HG03565 (cell line): Measurements from ENCODE around the gene MLN.

Experiments used
- ATAC-seq: cut with Tn5 transposase; IDR thresholded peaks from one replicate; pipeline ENCODE4 v1.9.1; 2021; ENCODE audit warnings: mild to moderate bottlenecking, moderate library complexity; ENCODE audit not compliant: unreplicated experiment

The MLN gene

DNA sequence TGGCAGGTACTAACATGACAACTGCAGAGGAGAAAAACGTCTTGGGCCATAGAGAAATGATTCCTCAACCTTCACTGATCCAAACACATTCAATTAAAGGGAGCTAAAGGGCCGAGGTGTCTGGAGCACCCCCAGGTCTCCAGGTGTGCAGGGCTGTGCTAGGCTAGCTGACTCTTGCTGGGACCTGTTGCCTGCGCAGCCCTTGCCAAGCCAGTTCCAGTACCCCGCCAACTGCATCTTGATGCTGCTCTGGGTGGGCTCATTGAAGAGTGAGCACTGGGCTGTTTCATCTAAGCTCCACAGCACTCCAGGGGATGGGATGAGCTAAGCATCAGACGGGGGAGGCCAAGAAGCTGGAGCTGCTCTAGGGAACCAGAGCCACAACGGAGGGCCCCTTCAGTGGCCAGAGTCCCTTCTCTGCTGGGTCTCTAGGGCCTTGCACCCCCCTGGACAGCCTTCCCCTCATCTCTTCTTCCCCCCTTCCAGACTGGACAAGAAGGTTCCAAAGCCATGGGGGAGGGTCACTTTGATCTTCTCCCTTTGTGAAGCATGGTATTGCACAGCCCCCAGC, 30.8 kb downstream of the MLN start:
- no peak for ATAC-seq

- no peak for ATAC-seq
These were observed 31.5 kb downstream of the MLN start for GRCh38 chr6:33772082-33772830.

DNA sequence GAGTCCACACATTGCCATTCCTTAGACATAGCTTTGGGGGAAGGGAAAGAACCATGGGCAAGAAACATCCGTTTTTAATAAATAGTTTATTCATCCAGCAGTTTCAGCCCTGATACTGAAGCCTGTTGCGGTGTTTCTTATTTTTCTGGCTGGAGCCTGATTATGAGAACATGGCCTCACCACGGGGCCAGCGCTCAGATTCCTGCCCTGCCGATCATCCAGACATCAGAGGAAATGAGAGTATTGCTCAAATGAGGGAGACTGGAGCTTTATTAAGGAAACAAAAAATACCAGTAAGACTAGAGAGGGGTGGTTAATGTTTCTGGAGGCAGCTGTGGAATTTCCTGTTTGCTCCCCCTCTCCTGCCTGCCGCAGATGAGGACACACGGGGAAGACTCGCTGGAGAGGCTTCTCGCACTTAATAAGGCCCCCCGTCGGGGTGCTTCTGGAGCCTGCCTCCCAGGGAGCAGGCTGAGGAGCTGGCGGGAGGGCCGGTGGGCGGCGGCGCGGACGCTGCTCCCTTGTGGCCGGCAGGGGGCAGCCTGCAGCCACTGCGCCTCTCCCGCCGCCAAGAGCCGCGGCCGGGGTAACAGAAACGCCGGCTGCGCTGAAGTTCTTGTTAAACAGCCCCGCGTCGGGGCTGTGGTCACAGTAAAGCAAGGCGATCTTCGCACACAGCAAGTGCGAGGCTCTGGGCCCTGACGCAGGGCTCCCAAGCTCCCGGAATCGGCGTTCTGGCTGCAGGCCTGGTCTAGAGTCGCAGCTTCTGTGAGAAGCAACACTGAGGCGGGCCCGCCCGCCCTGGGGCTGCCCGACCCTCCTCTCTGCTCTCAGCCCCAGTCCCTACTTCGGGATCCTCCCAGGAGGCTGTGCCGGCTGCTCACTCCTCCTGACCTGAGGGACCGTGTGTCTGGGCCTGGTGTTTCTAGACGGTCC, 32.4 kb downstream of the MLN start:
- no peak for ATAC-seq

- no peak for ATAC-seq
These were observed 33.0 kb downstream of the MLN start for GRCh38 chr6:33770833-33771145.

DNA sequence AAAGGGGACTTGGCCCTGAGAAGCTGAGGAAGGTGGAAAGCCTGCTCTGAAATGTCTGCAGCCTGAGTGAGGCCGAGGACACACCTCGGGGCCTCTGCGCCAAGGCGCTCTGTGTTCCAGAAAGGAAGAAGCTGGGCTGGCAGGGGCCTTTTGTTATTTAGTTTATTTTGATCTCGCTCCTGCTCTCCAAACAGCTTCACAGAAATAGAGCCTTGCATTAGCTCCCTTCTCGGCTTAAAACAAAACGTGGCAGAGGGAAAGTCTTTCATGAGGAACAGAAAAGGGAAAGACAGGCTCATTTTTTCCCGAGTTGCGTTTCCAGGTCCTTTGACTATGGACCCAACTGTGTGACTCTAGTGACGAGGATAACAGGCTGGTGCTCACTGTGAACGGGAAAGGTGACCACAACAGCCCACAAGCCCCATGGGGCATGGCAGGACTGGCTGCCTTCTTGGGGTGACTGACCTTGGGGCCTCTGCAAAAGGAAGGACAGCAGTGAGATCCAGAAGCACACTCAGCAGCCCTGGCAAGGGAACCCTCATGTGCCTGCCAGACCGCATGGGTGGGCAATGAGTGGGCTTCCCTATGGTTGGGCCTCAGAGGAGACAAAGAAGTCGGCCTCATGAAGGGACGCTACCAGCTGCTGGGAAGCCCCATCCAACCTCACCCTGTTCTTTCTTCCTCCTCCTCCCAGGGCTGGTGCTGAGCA, 33.5 kb downstream of the MLN start:
- ATAC-seq, result no peak

DNA sequence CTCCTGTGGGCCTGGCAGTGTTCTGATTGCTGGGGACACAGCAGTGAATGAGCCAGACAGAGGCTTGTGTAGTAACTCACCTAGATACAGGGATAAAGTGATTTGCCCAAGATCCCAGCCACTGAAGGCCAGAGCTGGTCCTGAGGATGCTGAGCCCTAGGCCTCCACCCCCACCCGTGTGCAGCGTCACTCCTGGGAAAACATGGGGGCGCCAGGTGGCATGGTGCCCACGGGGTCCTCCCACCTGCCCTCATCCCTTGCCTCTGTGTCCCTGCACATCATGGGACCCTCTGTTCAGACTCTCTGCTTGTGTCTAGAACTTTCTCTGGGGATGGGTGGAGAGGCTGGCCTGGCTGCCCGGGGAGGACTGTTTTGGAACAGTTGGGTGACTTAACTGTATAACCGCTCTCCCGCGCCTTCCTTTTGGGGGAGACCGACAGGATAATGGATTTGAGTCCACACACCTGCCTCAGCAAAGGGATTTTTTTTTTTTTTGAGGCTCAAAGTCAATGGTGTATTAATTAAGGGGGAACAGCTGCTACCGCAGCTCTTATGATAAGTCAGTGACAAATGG, 34.5 kb downstream of the MLN start:
- ATAC-seq, result no peak

DNA sequence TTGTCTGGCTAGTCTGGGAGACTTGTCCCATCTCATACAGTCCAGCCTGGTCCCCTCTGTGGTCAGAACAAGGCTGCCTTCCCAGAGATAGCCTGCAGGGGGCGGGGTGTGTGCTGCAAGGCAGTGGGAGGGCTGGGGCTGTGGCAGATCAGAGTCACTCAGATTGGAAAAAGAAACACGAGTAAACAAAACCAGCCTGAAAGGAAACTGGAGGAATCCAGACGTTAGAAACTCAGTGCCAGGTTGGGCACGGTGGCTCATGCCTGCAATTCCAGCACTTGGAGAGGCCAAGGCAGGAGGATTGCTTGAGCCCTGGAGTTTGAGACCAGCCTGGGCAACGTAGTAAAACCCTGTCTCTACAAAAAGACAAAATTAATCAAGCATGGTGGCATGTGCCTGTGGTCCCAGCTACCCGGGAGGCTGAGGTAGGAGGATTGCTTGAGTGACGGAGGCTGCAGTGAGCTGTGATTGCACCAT, 35.1 kb downstream of the MLN start:
- no peak for ATAC-seq

- ATAC-seq, result no peak
These were observed 36.6 kb downstream of the MLN start for GRCh38 chr6:33766921-33767907.

GRCh38 chr6:33765368-33765767, 38.4 kb downstream of the MLN start:
- ATAC-seq, result no peak

DNA sequence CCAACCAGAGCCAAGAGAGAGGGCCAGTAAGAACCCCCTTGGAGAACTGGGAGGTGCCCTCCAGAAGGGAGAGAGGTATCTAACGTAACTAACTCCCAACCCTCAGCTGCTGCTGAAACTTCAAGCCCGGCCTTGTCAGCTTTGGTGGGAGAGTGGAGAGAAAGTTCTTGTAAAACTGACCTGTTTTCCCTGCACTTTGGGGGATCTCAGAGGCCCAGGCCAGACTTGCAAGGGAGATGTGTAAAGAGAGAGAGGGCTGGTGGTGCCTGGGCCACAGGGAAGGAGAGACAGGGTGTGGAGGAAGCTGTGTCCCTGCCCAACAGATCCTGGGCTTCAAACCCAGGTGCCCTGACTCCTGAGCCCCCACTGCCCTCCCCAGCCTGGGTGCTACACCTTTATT, 39.8 kb downstream of the MLN start:
- ATAC-seq, result no peak

DNA sequence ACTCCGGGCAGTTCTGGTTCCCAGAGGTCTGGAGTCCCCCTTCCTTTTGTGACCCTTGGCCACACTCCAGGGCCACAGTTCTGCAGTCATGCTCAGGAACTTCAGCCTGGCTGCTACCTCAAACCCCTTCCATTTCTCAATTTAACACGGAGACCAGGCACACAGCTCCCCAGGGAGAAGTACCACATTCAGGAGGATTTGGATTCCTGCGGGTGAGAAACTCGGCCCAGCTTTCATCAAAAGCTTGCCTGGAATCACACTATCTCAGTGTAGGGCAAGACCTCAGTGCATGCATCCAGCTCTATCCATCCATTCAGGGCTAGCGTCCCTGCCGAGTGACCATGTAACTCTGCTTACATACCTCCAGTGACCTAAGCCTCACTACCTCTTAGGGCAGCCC, 40.3 kb downstream of the MLN start:
- ATAC-seq, result no peak

GRCh38 chr6:33762713-33763112, 41.1 kb downstream of the MLN start:
- ATAC-seq, result no peak

GRCh38 chr6:33761922-33762629, 41.7 kb downstream of the MLN start:
- ATAC-seq, result no peak

DNA sequence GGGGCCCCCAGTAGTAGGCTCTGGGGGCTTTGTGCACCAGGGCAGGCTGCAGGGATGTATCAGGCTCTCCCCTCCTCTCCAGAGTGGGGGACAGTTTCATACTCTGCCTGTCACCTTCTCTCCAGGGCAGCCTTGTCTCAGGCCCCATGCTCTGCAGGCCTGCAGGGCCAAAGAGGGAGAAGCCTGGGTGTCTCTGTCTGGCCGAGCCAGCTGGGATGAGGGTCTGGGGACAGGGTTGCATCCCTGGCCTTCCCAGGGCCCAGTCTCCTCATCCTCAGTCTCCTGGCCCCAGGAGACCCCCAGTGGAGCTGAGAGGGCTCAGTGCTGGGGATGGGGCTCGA, 42.3 kb downstream of the MLN start:
- ATAC-seq, result no peak

DNA sequence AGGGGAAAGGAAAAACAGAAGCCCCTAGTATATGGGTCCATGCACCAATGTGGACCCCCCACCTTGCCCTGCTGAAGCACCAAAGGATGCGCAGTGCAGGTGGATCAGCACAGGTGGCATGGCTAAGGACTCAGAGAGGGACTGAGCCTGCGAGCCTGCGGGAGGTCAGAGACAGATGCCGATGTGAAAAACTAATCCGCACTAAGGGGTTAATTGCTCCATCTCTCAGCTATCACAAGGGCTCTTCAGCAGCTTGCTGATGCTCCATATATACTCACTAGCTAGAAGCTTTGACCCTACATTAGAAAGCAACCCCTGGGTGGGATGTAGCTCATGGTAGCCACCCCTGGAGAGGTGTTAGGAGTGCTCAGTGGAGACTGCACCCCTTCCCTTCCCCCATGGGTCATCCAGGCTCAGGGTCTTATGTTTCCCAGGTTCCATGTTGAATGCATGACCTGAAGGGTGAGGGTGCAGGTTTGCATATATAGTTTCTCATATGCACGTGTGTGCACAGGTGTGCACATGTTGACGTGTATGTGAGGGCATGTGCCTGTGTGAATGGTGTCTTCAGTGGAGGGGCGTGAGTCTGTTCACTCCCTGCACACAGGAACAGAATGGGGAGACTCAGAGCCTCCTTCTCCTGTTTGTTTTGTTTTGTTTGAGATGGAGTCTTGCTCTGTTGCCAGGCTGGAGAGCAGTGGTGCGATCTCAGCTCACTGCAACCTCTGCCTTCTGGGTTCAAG, 43.7 kb downstream of the MLN start:
- no peak for ATAC-seq

DNA sequence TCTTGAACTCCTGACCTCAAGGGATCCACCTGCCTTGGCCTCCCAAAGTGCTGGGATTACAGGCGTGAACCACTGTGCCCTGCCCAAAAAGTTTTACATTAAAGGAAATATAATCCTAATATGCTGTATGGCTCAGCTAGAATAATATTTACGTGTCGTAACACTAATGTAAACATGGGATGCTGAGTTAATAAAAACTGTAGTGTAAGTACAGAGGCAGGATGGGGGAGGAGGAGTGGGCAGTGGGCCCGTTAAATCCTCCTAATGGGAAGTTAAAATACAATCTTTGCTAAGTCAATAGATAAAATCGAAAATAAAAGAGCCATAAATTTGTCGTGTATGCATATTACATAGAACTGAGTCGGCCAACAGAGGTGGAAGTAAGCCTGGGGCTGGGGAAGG, 45.0 kb downstream of the MLN start:
- no peak for ATAC-seq

GRCh38 chr6:33757906-33758305, 45.9 kb downstream of the MLN start:
- ATAC-seq, result no peak

DNA sequence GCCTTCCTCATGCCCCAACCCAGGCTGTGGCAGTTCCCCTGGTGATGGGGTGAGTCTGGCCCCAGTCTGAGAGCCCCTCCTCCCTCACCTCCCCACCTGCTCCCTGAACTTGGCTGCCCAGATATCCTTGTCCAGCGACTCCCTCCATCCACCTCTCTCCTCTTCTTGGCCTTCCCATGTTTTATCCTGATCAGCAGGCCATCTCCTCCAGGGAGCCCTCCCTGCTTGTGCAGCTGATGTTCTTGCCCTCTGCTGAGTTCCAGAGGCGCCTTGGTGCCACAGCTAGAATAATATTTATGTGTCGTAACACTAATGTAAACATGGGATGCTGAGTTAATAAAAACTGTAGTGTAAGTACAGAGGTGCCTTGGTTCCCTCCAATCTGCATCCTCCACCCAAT, 46.7 kb downstream of the MLN start:
- no peak for ATAC-seq
